ENCODE measurements around the gene CACUL1.

Gene CACUL1

GRCh38 chr10:118694848-118695247 lies 59.9 kb downstream of the CACUL1 start:
- TF ChIP-seq CTCF (IDR thresholded peaks at IDR 0.05; ENCODE audit: control insufficient read depth, insufficient read depth, low read depth, low read length, missing control alignments), result no peak
- no peak for DNase-seq (ENCODE audit: low read depth)
- no peak overlapping the region for H3K4me3 ChIP-seq (ENCODE audit: control insufficient read depth, low read depth, low read length)

GRCh38 chr10:118692872-118693271 lies 61.9 kb downstream of the CACUL1 start:
- H3K4me3 ChIP-seq (ENCODE audit: control insufficient read depth, low read depth, low read length), result no peak overlapping the region
- no peak for TF ChIP-seq CTCF (IDR thresholded peaks at IDR 0.05; ENCODE audit: control insufficient read depth, insufficient read depth, low read depth, low read length, missing control alignments)
- peak; percentile 90 for DNase-seq (ENCODE audit: low read depth)

- TF ChIP-seq CTCF (IDR thresholded peaks at IDR 0.05; ENCODE audit: control insufficient read depth, insufficient read depth, low read depth, low read length, missing control alignments), result no peak
- DNase-seq (ENCODE audit: low read depth), result no peak
- no peak overlapping the region for H3K4me3 ChIP-seq (ENCODE audit: control insufficient read depth, low read depth, low read length)
These were observed 65.5 kb downstream of the CACUL1 start for GRCh38 chr10:118689070-118689858.

- no peak for DNase-seq (ENCODE audit: low read depth)
- H3K4me3 ChIP-seq (ENCODE audit: control insufficient read depth, low read depth, low read length), result no peak overlapping the region
- no peak for TF ChIP-seq CTCF (IDR thresholded peaks at IDR 0.05; ENCODE audit: control insufficient read depth, insufficient read depth, low read depth, low read length, missing control alignments)
These were observed 67.3 kb downstream of the CACUL1 start for GRCh38 chr10:118687472-118687871.

- H3K4me3 ChIP-seq (ENCODE audit: control insufficient read depth, low read depth, low read length), result no peak overlapping the region
- TF ChIP-seq CTCF (IDR thresholded peaks at IDR 0.05; ENCODE audit: control insufficient read depth, insufficient read depth, low read depth, low read length, missing control alignments), result no peak
- DNase-seq (ENCODE audit: low read depth), result no peak
These were observed 72.2 kb downstream of the CACUL1 start for GRCh38 chr10:118682533-118682932.

- H3K4me3 ChIP-seq (ENCODE audit: control insufficient read depth, low read depth, low read length), result no peak overlapping the region
- TF ChIP-seq CTCF (IDR thresholded peaks at IDR 0.05; ENCODE audit: control insufficient read depth, insufficient read depth, low read depth, low read length, missing control alignments), result no peak
- no peak for DNase-seq (ENCODE audit: low read depth)
These were observed 74.6 kb downstream of the CACUL1 start for GRCh38 chr10:118680197-118680596.
